ENCODE results near the gene NAA38. TPM values are rescaled to one million over a fixed set of nuclear protein-coding genes. Genes with fewer than 3 reads are reported as not detected.

Gene NAA38
- total RNA-seq, 4 donors from 2014 or later = 45.2 to 80.1 (median 74.8) TPM

GRCh38 chr17:7844292-7845154 is 12.8 kb downstream of the NAA38 start:
- 0% methylated on average over 21 to 27 of the region's 71 CpGs for WGBS, 2 donors
- TF ChIP-seq POLR2A (IDR thresholded peaks at IDR 0.05) = peak in 3 of 4 donors; percentile 62 to 92 (median 91)
- TF ChIP-seq, protein P1, sequence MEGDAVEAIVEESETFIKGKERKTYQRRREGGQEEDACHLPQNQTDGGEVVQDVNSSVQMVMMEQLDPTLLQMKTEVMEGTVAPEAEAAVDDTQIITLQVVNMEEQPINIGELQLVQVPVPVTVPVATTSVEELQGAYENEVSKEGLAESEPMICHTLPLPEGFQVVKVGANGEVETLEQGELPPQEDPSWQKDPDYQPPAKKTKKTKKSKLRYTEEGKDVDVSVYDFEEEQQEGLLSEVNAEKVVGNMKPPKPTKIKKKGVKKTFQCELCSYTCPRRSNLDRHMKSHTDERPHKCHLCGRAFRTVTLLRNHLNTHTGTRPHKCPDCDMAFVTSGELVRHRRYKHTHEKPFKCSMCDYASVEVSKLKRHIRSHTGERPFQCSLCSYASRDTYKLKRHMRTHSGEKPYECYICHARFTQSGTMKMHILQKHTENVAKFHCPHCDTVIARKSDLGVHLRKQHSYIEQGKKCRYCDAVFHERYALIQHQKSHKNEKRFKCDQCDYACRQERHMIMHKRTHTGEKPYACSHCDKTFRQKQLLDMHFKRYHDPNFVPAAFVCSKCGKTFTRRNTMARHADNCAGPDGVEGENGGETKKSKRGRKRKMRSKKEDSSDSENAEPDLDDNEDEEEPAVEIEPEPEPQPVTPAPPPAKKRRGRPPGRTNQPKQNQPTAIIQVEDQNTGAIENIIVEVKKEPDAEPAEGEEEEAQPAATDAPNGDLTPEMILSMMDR (IDR thresholded peaks at IDR 0.05) = peak in 3 of 6 experiments; percentile 1 to 7 (median 4)
- Histone ChIP-seq H3K27ac (peak overlapping the region; percentile 96 to 99 (median 97)), H3K4me1 (peaks cover 18 to 64% (median 34%) of the 10 kb centered on the region in 3 donors), H3K36me3 (peaks cover 35 to 51% (median 35%) of the 10 kb centered on the region in 3 donors), H3K27me3 (no peaks in the 10 kb centered on the region), H3K9me3 (no peaks in the 10 kb centered on the region), H3K4me3 (peak overlapping the region; percentile 67 to 81 (median 74))
- intact Hi-C loops (cut with DNase I) = no loop called here
- DNase-seq = peak; percentile 78

DNA sequence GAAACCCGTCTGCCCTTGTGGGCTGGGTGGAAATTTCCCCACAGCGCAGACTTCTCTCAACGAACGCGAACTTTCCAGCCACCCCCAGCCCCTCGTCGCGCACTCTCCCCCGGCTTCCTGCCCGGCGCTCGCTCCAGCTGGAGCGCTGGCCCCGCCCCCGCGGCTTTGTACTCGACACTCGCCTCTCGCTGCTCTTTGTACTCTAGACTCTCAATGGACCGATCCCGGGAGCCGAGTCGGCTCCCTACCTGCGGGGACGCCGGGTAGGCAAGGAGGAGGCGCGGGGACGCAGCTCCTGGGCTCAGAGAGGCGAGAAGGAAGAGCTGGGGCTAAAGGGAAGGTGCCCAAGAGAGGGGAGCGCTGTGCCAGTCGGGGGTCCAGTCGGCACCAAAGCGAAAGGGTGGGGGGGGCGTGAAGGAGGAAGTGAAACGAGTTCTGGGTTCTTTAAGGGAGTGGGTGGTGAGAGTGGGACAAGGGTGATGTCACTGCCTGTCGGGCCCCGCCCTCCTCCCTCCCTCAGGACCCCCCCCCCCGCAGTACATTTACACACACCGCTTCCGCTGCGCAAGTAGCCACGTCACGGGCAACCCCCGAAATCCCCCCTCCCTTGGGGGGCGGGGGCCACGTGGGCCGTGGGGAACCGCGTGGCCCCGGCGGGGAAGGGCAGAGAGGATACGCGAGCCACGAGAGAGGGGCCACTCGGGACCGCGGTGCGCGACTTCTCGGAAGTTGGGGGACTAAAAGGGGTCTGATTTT is 13.6 kb downstream of the NAA38 start:
- peak in 3 of 4 donors; percentile 36 to 74 (median 55) for TF ChIP-seq POLR2A (IDR thresholded peaks at IDR 0.05)
- TF ChIP-seq, protein P1 (IDR thresholded peaks at IDR 0.05) = no peak
- intact Hi-C loops (cut with DNase I) = no loop called here
- DNase-seq = peak; percentile 68

GRCh38 chr17:7843257-7843535 is 14.2 kb downstream of the NAA38 start:
- Histone ChIP-seq H3K9me3 (no peaks in the 10 kb centered on the region), H3K27me3 (no peaks in the 10 kb centered on the region), H3K36me3 (peaks cover 24 to 38% (median 24%) of the 10 kb centered on the region in 3 donors), H3K4me1 (peaks cover 31 to 78% (median 46%) of the 10 kb centered on the region in 3 donors), H3K4me3 (peak overlapping the region; percentile 67 to 81 (median 74)), H3K27ac (peak overlapping the region; percentile 96 to 99 (median 97))
- TF ChIP-seq, protein P1 (IDR thresholded peaks at IDR 0.05) = no peak
- TF ChIP-seq POLR2A (IDR thresholded peaks at IDR 0.05) = no peak
- 0% methylated on average over 1 of the region's 17 CpGs; no CpG with 5 or more reads in 1 of the 2 donors for WGBS, 2 donors
- no peak for DNase-seq
- intact Hi-C loops (cut with DNase I) = no loop called here

More for the DNA sequence above, 13.6 kb downstream of the NAA38 start:
- WGBS, 2 donors = 0% methylated on average over 7 to 23 of the region's 61 CpGs
- peak overlapping the region; percentile 67 to 81 (median 74) for H3K4me3 ChIP-seq
- peak overlapping the region; percentile 96 to 99 (median 97) for H3K27ac ChIP-seq
- H3K9me3 ChIP-seq = no peaks in the 10 kb centered on the region
- peaks cover 26 to 72% (median 42%) of the 10 kb centered on the region in 3 donors for H3K4me1 ChIP-seq
- peaks cover 27 to 43% (median 29%) of the 10 kb centered on the region in 3 donors for H3K36me3 ChIP-seq
- no peaks in the 10 kb centered on the region for H3K27me3 ChIP-seq

DNA sequence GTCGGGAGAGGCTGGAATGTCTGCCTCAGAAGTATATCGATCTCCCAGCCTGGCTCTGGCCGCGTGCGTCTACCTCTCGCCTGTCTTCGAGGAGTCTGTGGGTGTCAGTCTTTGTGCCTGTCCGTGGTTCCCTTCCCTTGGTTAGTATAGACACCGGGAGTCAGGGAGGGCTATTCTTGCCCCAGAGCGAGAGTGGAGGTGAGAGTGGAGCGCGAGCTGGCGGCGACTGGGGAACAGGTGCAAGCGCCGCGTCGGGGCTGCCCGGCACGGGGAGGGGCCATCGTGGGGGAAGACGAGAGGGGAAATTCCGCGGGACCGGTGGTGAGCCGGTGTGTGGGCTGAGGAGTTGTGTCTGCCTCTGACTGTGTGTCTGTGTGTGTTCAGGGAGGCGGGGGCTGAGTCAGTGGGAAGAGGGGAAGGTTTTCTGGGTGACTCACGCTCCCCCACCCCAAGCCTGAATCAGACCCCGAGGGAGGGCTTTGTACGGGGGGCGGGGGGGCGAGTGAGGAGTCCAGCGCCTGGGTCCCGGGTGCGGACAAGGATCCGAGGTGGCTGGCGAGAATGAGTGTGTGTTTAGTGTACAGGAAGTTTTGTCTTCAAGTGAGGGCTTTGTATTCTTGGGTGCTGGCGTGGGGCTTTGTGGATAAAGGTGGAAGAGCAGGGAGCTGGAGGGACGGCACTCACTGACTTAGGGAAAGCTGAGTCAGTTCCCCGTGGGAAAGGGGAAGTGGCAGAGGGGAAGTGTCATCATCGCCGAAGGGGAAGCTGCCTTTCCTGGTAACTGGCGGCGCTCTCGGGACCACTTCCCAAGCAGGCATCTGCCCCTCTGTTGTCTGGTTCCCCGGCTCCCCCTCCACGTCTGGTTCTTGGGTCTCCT is 14.7 kb downstream of the NAA38 start:
- peaks cover 35 to 83% (median 51%) of the 10 kb centered on the region in 3 donors for H3K4me1 ChIP-seq
- WGBS, 2 donors = 0% methylated on average over 15 to 26 of the region's 47 CpGs
- intact Hi-C loops (cut with DNase I) = no loop called here
- no peaks in the 10 kb centered on the region for H3K9me3 ChIP-seq
- H3K27me3 ChIP-seq = no peaks in the 10 kb centered on the region
- TF ChIP-seq POLR2A (IDR thresholded peaks at IDR 0.05) = peak in 3 of 4 donors; percentile 4 to 58 (median 37)
- TF ChIP-seq, protein P1 (IDR thresholded peaks at IDR 0.05) = no peak
- peak overlapping the region; percentile 67 to 81 (median 74) for H3K4me3 ChIP-seq
- no peak for DNase-seq
- H3K36me3 ChIP-seq = peaks cover 18 to 32% (median 18%) of the 10 kb centered on the region in 3 donors
- H3K27ac ChIP-seq = peak overlapping the region; percentile 96 to 99 (median 97)

All from esophagus squamous epithelium (tissue), 5 donors.